ENCODE data around the gene PVALEF.

GRCh38 chr17:81176666-81177065 lies 11.4 kb downstream of the PVALEF start:
- no peak for TF ChIP-seq EZH2 (IDR thresholded peaks at IDR 0.05; ENCODE audit: low read depth, low read length, severe bottlenecking)
- no peak for TF ChIP-seq CTCF (IDR thresholded peaks at IDR 0.05; ENCODE audit: control extremely low read depth in 1 of 3, insufficient read depth in 1 of 3, low read depth in 1 of 3, low read length in 3 of 3)
- TF ChIP-seq POLR2AphosphoS5 (IDR thresholded peaks at IDR 0.05; ENCODE audit: low read depth, low read length), result no peak
- no peak for TF ChIP-seq GABPA (IDR thresholded peaks at IDR 0.05; ENCODE audit: borderline replicate concordance, insufficient read depth, low read length)
- TF ChIP-seq EP300 (IDR thresholded peaks at IDR 0.05; ENCODE audit: borderline replicate concordance in 1 of 2, low read depth in 2 of 2, low read length in 2 of 2), result no peak
- TF ChIP-seq CREB1 (IDR thresholded peaks at IDR 0.05), result no peak
- no peak for TF ChIP-seq SP4 (IDR thresholded peaks at IDR 0.05; ENCODE audit: low read length)
- TF ChIP-seq GTF2F1 (IDR thresholded peaks at IDR 0.05; ENCODE audit: borderline replicate concordance, low read depth, low read length), result no peak
- no peak for TF ChIP-seq YY1 (IDR thresholded peaks at IDR 0.05; ENCODE audit: low read depth, low read length)
- TF ChIP-seq, protein P1, sequence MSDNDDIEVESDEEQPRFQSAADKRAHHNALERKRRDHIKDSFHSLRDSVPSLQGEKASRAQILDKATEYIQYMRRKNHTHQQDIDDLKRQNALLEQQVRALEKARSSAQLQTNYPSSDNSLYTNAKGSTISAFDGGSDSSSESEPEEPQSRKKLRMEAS (IDR thresholded peaks at IDR 0.05), result no peak
- TF ChIP-seq POLR2A (IDR thresholded peaks at IDR 0.05; ENCODE audit: control extremely low read depth in 1 of 2, low read depth in 2 of 2, low read length in 2 of 2), result no peak
- TF ChIP-seq HDAC6 (IDR thresholded peaks at IDR 0.05; ENCODE audit: low read depth, low read length), result no peak
- TF ChIP-seq TBP (IDR thresholded peaks at IDR 0.05; ENCODE audit: low read depth, low read length), result no peak
